Activated T-cell treated with anti-CD3 and anti-CD28 coated beads, Interleukin-2, amount 50 U/mL, for 24 hours (primary cell): ENCODE data around the gene PARD3B.
A peak's percentile ranks its signal among the peaks of the same experiment; 100 is the strongest.

Source experiments
- DNase-seq: peaks from one replicate; pipeline ENCODE4 v3.0.0-alpha.2; 2020
- H3K27ac Mint-ChIP-seq: 2 replicates; pipeline ENCODE4 v1.8.0; 2020; ENCODE audit warnings: mild to moderate bottlenecking, mixed read lengths
- H3K27me3 Mint-ChIP-seq: 2 replicates; pipeline ENCODE4 v1.8.0; 2020; ENCODE audit warnings: mixed read lengths
- H3K36me3 Mint-ChIP-seq: 2 replicates; pipeline ENCODE4 v1.8.0; 2020; ENCODE audit warnings: low read depth, mixed read lengths
- H3K4me1 Mint-ChIP-seq: 2 replicates; pipeline ENCODE4 v1.8.0; 2020; ENCODE audit warnings: low read depth, mixed read lengths
- H3K4me3 Mint-ChIP-seq: 2 replicates; pipeline ENCODE4 v1.8.0; 2020; ENCODE audit warnings: mild to moderate bottlenecking, moderate library complexity, mixed read lengths
- H3K9me3 Mint-ChIP-seq: 2 replicates; pipeline ENCODE4 v1.8.0; 2020; ENCODE audit warnings: mixed read lengths

The PARD3B gene

DNA sequence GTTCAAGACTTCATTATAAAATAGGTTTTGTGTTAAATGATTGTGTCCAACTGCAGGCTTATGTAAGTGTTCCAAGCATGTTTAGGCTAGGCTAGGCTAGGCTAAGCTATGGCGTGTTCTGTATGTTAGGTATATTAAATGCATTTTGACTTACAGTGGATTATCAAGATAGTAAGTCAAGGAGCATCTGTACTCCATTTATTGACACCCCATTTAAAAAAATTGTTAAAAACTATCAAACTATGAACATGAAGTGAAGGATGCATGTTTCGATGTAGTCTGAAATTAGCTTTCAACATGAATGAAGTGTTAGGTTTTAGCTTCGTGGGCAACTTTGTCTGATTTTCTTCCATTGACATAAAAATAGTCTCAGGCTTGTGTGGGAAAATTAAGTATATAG lies 290.5 kb downstream of the PARD3B start:
- Mint-ChIP-seq H3K4me3 (no peak overlapping the region), H3K36me3 (no peaks in the 10 kb centered on the region), H3K27me3 (peaks cover 5% of the 10 kb centered on the region), H3K4me1 (peaks cover 4% of the 10 kb centered on the region), H3K9me3 (no peaks in the 10 kb centered on the region), H3K27ac (no peak overlapping the region)
- DNase-seq = no peak

GRCh38 chr2:204840504-204840903 lies 295.2 kb downstream of the PARD3B start:
- Mint-ChIP-seq H3K36me3 (no peaks in the 10 kb centered on the region), H3K9me3 (no peaks in the 10 kb centered on the region), H3K27me3 (no peaks in the 10 kb centered on the region), H3K27ac (no peak overlapping the region), H3K4me3 (no peak overlapping the region), H3K4me1 (peaks cover 22% of the 10 kb centered on the region)
- DNase-seq = no peak

DNA sequence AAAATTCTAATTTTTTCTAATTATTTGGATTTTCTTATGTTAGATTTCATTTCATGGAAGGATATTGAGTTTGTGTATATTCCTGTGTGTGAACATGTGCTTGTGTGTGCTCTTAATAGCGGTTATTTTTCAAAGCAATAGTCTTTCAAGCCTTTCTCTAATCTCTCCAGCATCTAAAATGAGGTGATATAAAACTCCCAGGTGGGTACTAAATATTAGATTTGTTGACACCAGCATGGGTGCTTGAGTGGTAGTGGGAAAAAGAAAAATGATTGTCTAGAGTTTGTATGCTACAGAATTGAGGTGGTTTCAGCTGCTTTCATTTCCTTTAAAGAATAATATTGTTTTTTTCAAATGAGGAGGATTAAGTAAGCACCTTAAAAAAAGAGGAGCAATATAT lies 296.8 kb downstream of the PARD3B start:
- Mint-ChIP-seq H3K4me3 (no peak overlapping the region), H3K27ac (no peak overlapping the region), H3K27me3 (no peaks in the 10 kb centered on the region), H3K36me3 (no peaks in the 10 kb centered on the region), H3K4me1 (peaks cover 22% of the 10 kb centered on the region), H3K9me3 (no peaks in the 10 kb centered on the region)
- no peak for DNase-seq

GRCh38 chr2:204842661-204843485 lies 297.6 kb downstream of the PARD3B start:
- DNase-seq = no peak
- peak overlapping the region; percentile 68 for H3K27ac Mint-ChIP-seq

GRCh38 chr2:204846471-204846870 lies 301.2 kb downstream of the PARD3B start:
- Mint-ChIP-seq H3K36me3 (no peaks in the 10 kb centered on the region), H3K27ac (no peak overlapping the region), H3K4me1 (peaks cover 16% of the 10 kb centered on the region), H3K27me3 (no peaks in the 10 kb centered on the region), H3K4me3 (no peak overlapping the region), H3K9me3 (no peaks in the 10 kb centered on the region)
- no peak for DNase-seq

More at GRCh38 chr2:204842661-204843485, 297.6 kb downstream of the PARD3B start:
- H3K27me3 Mint-ChIP-seq = no peaks in the 10 kb centered on the region
- no peaks in the 10 kb centered on the region for H3K36me3 Mint-ChIP-seq
- no peaks in the 10 kb centered on the region for H3K9me3 Mint-ChIP-seq
- H3K4me1 Mint-ChIP-seq = peaks cover 22% of the 10 kb centered on the region
- H3K4me3 Mint-ChIP-seq = peak overlapping the region; percentile 18

DNA sequence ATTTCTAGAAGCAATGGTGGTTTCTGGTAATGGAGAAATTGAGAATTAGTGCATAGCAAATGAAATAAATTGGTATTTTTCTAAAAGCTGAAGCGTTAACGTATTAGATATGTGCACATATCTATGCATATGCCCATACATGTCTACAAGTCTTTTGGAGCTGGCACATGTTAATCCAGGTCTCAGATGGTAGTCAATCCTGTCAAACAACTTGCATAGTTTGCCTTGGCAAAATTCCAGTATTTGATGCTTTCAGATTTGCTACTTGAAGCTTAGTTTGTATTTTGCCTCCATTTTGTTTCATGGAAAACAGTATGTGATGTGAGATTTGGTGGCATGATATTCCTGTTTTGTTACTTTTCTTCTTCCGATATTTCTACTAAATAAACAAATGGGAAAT lies 304.6 kb downstream of the PARD3B start:
- DNase-seq = no peak
- H3K27me3 Mint-ChIP-seq = no peaks in the 10 kb centered on the region
- no peak overlapping the region for H3K4me3 Mint-ChIP-seq
- H3K9me3 Mint-ChIP-seq = no peaks in the 10 kb centered on the region
- no peaks in the 10 kb centered on the region for H3K4me1 Mint-ChIP-seq
- H3K36me3 Mint-ChIP-seq = no peaks in the 10 kb centered on the region
- no peak overlapping the region for H3K27ac Mint-ChIP-seq

DNA sequence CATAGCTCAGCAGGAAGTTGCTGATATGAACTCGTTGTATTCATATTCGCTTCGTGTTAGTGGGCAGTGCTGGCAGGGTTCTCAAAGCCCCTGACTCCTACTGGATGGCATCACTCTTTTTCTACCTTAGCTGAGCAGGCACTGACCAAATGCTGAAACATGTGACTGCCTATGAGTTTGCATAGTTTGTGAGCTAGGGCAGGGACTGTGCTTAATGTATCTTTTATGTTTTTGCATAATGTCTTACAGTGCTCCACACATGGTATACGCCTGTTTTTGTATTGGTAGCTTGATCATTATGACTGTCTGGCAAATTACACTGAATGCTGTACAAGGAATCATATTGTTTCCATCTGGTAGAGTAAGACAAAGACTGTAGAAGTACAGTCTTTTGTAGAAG lies 305.3 kb downstream of the PARD3B start:
- H3K4me1 Mint-ChIP-seq = no peaks in the 10 kb centered on the region
- no peaks in the 10 kb centered on the region for H3K27me3 Mint-ChIP-seq
- no peak overlapping the region for H3K27ac Mint-ChIP-seq
- no peaks in the 10 kb centered on the region for H3K9me3 Mint-ChIP-seq
- H3K36me3 Mint-ChIP-seq = no peaks in the 10 kb centered on the region
- no peak overlapping the region for H3K4me3 Mint-ChIP-seq
- DNase-seq = no peak

DNA sequence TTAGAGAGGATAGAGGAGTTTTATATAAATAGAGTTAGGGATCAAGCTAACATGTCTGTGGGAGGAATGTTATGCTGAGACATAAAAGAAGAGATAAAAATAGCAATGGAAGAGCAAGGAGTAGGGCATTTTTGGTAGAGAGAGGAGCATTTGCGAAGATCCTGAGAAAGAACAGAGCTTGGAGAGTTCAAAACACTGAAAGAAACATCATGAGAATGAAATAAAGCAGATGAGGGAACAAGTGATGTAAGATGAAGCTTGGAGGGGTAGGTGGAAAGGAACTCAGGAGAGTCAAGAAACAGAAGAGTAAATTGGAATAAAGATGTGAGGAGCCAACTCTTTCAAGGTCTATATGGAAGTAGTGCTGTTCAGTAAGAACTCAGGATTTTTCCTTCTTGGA lies 308.6 kb downstream of the PARD3B start:
- H3K27me3 Mint-ChIP-seq = no peaks in the 10 kb centered on the region
- H3K36me3 Mint-ChIP-seq = no peaks in the 10 kb centered on the region
- H3K9me3 Mint-ChIP-seq = no peaks in the 10 kb centered on the region
- no peaks in the 10 kb centered on the region for H3K4me1 Mint-ChIP-seq
- no peak overlapping the region for H3K4me3 Mint-ChIP-seq
- H3K27ac Mint-ChIP-seq = no peak overlapping the region
- no peak for DNase-seq

GRCh38 chr2:204860274-204860673 lies 315.0 kb downstream of the PARD3B start:
- Mint-ChIP-seq H3K27me3 (no peaks in the 10 kb centered on the region), H3K4me3 (no peak overlapping the region), H3K36me3 (no peaks in the 10 kb centered on the region), H3K4me1 (no peaks in the 10 kb centered on the region), H3K9me3 (no peaks in the 10 kb centered on the region), H3K27ac (no peak overlapping the region)
- no peak for DNase-seq

GRCh38 chr2:204862809-204863208 lies 317.5 kb downstream of the PARD3B start:
- no peak overlapping the region for H3K27ac Mint-ChIP-seq
- no peaks in the 10 kb centered on the region for H3K4me1 Mint-ChIP-seq
- no peaks in the 10 kb centered on the region for H3K36me3 Mint-ChIP-seq
- no peak for DNase-seq
- H3K4me3 Mint-ChIP-seq = no peak overlapping the region
- no peaks in the 10 kb centered on the region for H3K27me3 Mint-ChIP-seq
- H3K9me3 Mint-ChIP-seq = no peaks in the 10 kb centered on the region

GRCh38 chr2:204863336-204863735 lies 318.1 kb downstream of the PARD3B start:
- H3K4me3 Mint-ChIP-seq = no peak overlapping the region
- no peak overlapping the region for H3K27ac Mint-ChIP-seq
- DNase-seq = no peak
- H3K27me3 Mint-ChIP-seq = no peaks in the 10 kb centered on the region
- no peaks in the 10 kb centered on the region for H3K9me3 Mint-ChIP-seq
- no peaks in the 10 kb centered on the region for H3K36me3 Mint-ChIP-seq
- H3K4me1 Mint-ChIP-seq = no peaks in the 10 kb centered on the region

DNA sequence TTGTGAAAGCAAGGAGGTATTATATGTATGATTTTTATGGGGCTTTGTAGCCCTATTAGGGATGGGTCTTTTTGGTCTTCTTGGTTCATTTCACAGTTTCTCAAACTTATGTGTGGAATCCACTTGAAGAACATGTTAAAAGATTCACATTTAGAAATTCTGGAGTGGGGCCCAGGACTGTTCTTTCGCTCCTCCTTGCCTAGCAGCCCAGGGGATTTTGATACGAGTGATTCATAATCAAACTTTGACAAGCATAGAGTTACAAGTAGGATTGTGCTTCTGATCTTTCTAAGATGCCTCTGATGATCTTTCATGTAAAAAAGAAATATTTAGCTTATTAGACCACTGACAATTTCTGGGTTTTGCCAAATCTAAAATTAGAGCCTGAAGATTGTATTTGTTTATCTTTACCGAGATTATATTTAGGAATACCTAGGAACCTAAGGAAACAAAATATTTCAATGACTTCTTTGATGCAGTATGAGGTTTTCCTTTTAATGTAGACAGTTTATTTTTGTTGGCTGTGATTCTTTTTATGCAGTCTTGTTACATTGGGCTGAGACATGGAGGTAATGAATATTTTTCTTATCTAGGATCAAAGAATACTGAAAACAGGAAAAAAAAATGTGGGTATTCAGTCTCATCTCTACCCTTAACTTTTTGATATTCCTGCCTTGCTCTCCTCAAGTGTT lies 324.0 kb downstream of the PARD3B start:
- H3K27me3 Mint-ChIP-seq = no peaks in the 10 kb centered on the region
- no peaks in the 10 kb centered on the region for H3K9me3 Mint-ChIP-seq
- no peak overlapping the region for H3K4me3 Mint-ChIP-seq
- peaks cover 21% of the 10 kb centered on the region for H3K4me1 Mint-ChIP-seq
- H3K36me3 Mint-ChIP-seq = no peaks in the 10 kb centered on the region
- no peak for DNase-seq
- H3K27ac Mint-ChIP-seq = no peak overlapping the region

GRCh38 chr2:204870053-204870452 lies 324.8 kb downstream of the PARD3B start:
- DNase-seq = no peak
- Mint-ChIP-seq H3K9me3 (no peaks in the 10 kb centered on the region), H3K27me3 (no peaks in the 10 kb centered on the region), H3K27ac (no peak overlapping the region), H3K4me3 (no peak overlapping the region), H3K36me3 (no peaks in the 10 kb centered on the region), H3K4me1 (peaks cover 21% of the 10 kb centered on the region)

- Mint-ChIP-seq H3K4me1 (peaks cover 29% of the 10 kb centered on the region), H3K4me3 (no peak overlapping the region), H3K27ac (no peak overlapping the region), H3K9me3 (no peaks in the 10 kb centered on the region), H3K27me3 (no peaks in the 10 kb centered on the region), H3K36me3 (no peaks in the 10 kb centered on the region)
- no peak for DNase-seq
Measured at GRCh38 chr2:204871231-204871953, 326.1 kb downstream of the PARD3B start.

DNA sequence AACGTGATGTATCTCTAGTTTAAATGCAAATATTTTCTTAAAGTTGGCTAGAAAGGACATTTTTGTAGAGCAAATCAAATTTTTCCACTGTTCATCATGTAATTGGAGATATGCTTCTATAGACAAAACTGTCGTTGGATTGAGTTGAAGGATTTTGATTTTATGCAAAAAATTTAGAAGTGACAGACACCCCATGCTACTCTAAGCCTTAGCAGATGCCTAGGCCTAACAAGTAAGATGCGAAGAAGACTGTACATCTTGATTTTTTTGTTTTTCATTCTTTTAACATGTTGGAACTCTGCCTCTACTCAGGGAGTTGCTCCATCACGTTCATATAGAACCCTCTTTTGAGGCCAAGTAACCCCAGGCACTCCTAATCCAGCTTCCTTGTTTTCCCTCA lies 331.0 kb downstream of the PARD3B start:
- H3K4me3 Mint-ChIP-seq = no peak overlapping the region
- peaks cover 43% of the 10 kb centered on the region for H3K4me1 Mint-ChIP-seq
- no peak for DNase-seq
- H3K27ac Mint-ChIP-seq = no peak overlapping the region
- H3K36me3 Mint-ChIP-seq = no peaks in the 10 kb centered on the region
- H3K27me3 Mint-ChIP-seq = no peaks in the 10 kb centered on the region
- H3K9me3 Mint-ChIP-seq = no peaks in the 10 kb centered on the region
